GM04503 (cell line): Measurements from ENCODE around the gene TMEM170B.

Experiments
- DNase-seq: peaks from one replicate; pipeline ENCODE4 v3.0.0-alpha.2; 2012; ENCODE audit warnings: low read depth

The TMEM170B gene

DNA sequence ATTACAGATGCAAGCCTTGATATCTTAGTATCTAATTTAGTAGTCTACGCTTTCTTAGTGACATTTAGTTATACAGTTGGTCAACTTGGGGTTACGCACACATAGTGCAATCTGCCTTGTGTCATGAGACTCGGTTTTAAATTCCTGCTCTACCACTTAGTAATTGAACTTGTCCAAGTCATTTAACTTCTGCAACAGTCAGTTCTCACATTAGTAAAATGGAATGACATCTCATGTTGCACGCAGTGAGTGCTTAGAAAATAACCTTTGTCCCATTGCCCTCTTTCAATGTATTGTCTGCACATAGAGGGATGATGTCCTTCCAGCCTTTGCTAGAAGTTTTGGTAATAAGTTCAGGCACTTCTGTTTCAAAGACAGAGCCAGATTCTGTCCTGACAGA is 48.6 kb downstream of the TMEM170B start:
- no peak for DNase-seq

DNA sequence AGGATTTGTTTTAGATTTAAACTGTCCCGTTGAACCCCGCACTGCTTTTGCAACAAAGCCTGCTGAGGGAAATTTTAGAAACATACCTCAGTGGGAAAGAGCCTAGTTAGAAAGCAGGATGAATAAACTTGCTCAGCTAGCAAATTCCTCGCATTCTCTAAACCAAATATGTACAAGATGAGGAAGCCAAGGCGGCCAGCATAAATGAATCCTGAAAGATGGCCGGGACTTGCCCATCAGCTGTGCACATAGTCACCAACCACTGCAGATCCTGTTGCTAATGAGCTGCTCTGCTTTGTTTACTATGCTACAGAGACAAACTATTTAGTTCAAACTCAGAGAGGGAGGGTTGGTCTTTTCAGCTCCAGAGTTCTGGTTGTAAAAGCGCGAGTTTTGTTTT is 49.0 kb downstream of the TMEM170B start:
- peak; percentile 97 for DNase-seq

DNA sequence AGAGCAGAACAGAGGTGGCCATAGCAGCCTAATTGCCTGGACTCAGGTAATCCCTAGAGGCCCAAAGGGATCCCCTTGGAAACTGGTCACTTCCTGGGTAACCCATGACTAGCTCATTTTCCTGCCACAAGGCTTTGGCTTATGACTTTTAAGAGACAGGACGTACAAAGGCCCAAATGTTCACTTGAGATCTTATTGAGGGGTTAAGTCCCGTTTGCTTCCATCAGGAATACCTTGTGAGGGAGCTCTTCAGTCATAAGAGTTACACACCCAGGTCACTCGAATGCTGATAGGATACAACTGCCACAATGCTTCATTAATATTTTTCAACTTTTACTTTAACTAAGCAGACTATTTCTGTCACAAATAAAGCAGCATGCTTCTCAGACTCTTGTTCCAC is 51.7 kb downstream of the TMEM170B start:
- no peak for DNase-seq

DNA sequence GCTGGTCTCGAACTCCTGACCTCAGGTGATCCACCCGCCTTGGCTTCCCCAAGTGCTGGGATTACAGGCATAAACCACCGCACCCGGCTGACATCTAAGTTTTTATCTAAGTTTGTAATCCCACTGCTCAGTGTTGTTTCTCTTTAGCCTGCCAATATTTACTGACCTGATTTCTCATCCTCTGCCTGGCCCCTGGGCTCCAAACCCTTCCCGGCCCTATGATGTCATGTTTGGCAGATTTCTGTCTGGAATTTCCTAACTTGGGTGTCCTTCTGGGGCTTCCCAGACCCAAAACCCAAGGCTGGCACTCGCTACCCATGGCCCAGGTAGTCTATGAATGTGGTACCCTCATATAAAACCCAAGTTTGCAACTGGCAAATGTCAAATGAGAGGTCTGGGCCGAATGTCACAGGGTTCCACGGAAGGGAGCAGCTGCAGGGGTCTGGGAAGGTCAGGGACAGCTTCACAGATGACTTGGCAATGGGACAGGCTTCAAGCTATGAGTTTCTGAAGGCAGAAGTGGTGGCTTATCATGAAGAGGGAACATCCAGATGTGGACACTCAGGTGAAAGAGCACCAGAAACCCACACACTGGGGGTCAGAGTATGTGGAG is 54.9 kb downstream of the TMEM170B start:
- no peak for DNase-seq

DNA sequence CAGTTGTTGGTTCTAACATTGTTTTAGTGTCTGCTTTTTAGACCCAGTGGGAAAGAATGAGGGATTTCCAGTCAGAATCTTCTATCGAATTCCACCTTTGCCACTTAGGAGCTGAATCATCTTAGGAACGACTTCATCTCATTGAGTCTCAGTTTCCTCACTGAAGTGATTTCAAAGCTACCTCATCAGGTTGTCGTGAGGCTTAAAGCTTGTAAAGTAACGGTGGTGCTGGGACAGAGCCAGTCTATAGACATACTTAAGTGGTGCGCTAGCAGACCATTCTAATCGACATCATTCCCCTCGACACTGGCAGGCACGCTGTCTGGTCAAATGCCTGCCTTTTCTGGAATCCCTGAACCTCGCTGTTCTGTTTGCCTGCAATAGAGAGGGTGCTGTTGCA is 55.5 kb downstream of the TMEM170B start:
- no peak for DNase-seq

DNA sequence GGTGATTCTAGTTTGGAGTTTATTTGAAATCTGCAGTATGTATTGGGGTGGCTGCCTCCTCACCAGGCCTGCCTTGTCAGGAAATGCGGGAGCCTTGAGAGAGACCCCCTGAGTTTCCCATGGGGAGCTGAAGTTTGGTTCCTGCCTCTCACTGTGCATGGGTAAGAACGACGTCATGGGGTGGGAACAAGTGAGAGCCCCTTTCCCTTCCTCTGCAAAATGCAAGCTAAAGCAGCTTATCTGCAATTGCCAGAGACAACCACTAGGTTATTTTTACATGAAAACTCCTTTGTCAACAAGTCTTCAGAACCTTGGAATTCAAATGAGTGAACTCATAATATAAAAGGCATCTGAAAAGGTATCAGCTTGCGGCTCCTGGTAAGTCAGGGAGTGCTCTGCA is 58.4 kb downstream of the TMEM170B start:
- DNase-seq, result no peak

DNA sequence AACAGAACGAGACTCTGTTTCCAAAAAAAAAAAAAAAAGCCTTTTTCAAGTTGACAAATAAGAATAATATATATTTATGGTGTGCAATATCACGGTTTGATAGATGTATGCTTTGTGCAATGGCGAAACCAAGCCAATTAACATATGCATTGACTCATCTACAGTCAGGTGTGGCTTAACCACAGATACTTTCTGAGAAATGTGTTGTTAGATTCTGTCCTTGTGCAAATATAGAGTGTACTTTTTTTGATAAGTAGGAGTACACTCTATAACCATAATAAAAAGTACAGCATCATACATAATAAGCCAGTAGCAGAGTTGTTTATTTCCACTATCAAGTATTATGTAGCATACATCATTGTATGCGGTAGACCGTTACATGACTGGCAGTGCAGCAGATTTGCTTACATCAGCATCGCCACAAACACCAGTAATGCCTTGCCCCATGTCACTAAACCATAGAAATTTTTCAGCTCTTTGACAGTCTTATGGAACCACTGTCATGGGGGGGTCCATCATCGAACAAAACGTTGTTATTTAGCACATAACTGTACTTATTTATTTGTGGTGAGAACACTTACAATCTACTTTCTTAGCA is 59.2 kb downstream of the TMEM170B start:
- no peak for DNase-seq

DNA sequence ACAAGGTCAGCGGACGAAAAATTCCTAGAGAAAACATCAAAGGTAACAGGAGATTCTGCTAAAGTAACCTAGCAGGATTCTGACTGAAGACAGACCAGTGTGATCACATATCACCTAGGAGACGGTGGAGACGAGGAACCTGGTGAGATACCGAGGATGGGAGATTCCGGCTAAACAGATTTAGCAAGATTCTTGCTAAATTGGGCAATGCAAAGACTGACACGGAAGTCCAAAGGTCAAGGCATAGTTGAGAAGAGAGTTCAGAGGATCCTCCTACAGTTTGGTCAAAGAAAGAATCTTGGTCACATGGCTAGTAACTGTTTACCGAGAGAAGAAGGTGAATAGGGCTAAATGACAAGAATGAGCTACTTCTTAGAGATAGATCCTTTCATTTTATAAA is 61.1 kb downstream of the TMEM170B start:
- DNase-seq, result no peak

DNA sequence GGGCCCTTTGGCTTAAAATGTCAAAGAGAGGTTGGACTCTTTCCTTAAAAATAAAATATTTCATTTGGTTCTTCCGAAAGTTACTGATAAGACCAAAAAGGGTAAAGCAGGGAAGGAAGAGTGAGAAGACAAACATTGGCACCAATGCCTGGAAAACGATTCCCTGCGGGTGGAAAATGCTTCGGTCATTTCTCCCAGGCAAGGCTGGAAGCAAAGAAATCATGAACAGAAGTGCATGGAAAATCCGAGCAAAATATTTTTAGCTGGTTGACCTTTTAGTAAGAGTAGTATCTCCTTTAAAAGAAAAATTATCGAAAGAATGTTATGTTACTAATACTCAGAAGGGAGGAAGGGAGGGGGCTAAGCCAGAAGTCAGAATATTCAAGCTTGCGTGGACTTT is 62.7 kb downstream of the TMEM170B start:
- DNase-seq, result no peak

DNA sequence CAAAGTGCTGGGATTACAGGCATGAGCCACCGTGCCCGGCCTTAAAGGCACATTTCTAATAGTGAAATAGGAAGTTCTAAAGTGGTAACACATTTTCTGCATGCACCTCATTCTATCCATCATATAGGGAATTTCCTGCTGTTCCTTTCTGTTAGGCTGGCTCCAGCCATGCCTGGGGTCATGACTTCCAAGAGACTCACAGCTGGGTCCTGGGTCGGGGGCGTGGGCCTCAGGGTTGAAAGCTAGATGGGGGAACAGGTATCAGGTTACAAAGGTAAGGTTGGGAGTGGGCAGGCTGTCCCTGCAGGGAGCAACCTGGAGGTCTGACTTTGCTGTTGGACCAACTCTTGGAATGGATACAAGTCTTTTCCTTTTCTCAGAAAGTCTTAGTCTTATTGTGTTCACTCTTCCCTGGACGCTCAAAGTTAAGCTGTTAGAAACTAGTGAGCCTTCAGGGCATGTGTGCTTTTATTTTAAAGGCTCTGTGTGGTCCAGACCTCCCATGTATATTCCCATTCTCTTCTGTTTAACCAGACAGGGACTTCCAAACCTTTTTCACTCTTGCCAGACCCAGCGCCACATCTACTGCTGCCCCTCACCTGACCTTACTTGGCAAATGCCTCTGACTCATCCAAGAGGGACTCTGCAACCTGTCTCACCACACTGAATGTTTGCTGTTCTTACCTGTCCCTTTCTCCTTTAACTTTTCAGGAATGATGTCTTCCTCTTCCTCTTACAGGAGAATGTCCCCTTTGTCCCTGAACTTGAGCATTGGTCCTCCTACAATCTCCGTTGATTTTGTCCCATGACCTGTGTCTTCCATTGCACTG is 64.4 kb downstream of the TMEM170B start:
- DNase-seq, result no peak

DNA sequence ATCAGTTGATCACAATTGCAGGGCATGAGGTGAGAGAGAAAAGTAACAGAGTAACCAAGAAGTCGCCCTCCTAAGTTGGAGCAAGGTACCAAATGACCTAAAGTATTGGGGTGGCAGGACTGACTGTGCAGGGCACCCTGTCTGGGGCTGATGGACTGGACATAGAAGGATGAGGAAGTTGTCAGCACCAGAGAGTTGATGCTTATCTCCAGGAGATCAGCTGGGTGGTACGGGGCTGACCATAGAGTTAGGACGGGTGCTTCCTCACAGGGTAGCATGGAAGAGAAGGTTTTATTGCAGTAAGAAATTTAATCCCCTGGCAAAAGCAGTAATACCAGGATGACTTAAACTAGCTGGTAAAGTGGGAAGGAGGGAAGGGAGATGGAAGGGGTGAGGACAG is 66.7 kb downstream of the TMEM170B start:
- no peak for DNase-seq

DNA sequence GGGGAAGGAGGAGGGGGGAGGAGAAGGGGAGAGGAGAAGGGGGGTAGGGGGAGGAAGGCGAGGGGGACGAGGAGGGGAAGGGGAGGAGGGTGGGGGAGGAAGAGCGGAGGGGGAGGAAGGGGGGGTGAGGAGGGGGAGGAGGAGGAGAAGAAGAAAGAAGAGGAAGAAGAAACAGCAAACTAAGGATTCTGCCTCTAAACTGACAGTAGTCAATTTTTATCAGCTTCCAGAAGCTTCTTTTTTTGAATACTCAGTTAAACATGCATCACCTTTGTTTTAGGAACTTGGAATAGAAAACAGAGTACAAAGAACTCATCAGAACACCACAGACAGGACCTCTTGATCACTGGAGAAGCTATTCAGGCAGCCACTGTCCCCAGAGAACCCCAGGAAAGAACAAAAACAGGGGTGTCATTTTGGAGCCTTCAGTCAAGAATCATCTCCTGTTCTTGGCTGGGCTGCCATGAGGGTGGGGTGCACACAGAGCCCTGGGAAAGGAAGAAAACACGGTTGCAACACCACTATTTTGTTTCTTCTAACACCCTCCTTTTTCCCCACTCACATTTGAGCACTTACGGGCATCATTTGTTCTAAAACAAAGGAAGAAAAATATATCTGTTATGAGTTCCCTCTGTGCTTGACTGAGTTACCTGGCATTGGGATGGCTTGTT is 67.4 kb downstream of the TMEM170B start:
- DNase-seq, result no peak

DNA sequence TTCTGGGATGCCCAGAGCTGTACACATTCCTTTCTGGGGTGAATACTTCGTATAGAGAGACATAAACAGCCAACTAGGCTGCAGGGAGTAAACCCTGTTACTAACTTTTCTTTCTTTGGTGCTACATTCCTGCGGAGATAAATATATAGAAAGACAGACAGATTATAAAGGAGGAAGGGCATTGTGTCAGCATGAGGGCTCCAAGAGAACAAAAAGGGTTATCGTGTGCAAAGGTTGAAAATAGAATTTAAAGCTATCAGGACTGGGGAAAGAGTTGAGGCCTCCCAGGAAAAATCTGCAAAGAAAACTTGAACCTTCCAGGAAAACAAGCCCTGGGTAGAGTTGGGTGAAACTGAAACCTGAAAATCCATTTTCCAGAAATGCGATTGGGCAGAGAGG is 68.0 kb downstream of the TMEM170B start:
- no peak for DNase-seq

DNA sequence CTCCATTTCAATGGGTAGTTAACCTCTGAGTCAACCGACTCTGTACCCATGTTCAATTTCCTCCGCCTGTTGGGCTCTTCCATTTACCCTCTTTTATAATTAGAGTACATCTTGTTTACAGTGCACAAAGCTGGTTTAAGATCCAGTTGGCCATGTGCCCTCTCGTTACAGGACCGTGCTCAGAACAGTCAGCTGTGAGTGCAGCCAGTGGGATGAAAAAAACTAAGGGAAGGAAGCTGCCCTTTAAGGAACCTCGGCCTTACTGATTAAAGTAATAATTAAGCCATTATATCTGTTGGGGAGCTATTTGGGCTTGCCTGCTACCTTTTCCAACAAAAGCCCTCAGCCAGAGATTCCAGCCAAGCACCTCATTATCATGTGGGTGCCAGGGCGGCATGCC is 68.8 kb downstream of the TMEM170B start:
- DNase-seq, result no peak

DNA sequence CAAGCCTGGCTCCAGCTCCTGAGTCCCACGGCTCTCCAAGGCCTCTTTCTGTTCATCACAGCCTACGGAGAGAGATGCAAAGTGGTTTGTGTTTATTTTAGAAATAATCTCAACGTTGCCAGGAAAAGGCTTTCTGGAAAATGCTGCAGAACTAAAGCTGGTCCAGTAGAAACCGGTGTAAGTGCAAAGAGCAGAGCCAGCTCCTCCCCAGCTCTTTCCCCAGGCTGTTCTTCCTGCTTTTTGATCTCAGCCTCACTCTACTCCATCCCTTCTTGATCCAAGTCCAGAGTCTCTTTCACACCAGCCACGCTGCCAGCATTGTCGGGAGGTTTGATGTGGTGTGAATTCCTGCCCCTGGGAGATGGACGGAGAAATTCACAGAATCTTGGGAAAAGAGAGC is 69.8 kb downstream of the TMEM170B start:
- peak; percentile 36 for DNase-seq

DNA sequence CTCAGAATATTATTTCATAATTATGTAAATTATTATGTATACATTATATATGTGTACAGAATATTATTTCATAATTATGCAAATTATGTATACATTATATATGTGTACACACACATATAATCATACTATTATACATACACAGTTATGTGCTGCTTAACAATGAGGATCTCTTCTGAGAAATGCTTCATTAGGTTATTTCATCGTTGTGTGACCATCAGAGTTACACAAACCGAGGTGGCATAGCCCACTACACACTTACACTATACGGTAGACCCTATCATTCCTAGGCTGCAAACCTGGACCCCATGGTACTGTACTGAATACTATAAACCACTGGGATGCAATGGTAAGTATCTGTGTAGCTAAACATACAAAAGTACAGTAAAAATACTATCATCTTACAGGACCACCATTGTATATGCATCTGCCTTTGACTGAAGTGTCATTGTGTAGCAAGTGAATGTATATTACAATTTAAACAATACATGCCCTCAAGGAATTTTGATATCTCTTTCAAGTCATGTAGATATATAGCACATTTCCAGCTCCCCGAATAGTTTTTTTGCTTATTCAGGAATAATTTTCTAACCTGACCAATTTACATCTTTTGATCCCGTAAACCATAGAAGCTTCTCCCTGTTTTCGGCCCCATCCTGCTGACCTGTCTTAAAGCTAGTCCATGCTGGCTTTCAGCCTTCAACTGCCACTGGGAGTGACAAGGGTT is 71.2 kb downstream of the TMEM170B start:
- DNase-seq, result no peak

DNA sequence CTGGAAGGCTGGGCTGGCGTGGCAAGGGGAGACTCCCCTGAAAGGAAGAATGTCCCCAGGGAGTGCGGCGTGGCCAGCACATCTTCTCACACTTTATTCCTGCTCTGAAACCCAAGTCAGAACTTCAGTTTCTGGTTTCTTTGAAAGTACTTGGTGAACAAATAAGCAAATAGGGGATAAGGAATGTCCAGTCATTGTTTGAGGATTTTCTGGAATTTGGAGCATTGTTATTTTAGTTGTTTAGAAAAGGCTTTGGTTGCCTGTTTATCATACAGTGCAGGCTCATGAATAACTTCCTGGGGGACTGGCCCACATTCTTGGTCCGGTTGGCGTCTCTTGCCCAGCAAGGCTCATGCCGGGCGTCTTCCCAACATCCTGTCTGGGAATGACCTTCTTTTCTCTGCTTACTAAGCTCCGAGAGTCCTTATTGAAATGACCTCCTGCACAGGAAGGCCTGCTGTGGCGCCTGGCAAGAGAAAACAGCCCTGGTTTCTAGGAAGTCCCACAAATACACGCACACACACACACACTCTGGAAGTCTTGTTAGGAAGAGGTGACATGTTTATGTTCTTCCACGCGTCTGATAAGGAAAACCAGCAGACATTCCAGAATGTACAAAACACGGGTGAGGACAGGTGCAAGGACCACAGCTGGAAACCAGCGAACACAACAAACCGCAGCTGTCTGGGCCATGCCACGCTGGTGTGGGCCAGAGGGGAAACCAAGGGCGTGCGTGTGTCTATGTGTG is 71.9 kb downstream of the TMEM170B start:
- peak; percentile 99 for DNase-seq

DNA sequence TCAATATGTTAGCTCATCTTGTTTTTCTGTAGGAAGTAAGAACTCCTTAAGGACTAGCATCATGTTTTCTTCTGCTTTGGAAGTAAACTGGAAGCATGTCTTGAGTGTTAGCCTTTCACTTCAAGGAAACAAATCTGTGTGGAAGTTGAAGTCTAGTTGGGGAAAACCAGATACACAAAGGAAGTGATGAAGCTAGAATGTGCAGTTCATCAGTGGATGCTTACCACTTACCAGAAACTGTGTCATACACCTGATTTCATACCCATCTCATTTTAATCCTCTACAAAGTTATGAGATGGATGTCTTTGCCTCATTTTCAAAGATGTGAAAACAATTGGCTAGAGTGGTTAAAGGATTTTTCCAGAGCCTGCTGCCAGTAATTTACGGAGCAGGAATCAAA is 75.8 kb downstream of the TMEM170B start:
- DNase-seq, result no peak

DNA sequence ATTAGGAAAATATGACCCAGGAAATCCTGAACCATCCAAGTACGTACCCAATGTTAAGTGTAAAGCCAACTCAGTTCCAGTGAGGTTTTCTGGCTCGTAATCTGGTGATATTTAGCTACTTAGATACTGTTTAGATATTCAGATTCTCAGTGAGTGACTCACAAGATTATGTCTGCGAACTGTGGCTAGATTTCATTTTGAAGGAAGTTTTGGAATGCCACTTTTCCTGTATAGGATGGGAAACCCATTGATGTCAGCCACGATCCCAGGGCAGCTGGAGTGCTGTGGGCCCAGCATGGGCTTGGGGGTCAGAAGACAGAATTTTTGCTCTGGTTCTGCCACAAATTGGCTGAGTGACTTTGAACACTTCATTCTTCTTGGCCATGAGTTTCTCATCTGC is 76.3 kb downstream of the TMEM170B start:
- peak; percentile 92 for DNase-seq

DNA sequence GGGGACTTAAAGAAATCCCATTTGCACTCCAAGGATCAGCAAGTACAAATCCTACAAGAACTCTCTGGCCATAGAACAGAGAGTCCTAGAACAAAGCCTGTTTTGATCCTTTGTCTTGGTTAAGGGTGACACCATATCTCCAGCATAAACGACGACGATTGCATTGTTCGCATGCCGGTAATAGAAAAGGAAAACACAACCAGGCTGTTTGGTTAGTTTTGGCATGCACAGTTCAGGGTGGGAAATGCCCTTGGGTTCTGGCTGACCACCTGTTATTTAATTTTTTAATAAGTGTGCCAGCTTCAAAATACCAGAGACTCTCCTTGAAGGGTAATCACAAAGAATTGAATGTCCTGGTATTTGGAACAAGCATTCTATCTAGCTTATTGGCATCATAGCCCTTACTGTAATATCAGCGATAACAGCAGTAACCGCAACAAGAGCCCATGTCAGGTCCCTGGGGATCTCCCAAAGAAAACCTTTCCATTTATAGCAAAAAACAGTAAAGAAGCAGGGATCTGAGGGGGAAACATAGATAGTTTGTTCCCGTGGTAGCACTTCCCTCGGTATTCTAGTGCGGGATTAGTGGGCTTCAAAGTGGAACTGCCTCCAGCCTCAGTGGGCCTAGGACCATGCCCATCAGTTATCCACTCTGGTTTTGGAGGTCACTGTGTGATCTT is 77.1 kb downstream of the TMEM170B start:
- DNase-seq, result no peak

DNA sequence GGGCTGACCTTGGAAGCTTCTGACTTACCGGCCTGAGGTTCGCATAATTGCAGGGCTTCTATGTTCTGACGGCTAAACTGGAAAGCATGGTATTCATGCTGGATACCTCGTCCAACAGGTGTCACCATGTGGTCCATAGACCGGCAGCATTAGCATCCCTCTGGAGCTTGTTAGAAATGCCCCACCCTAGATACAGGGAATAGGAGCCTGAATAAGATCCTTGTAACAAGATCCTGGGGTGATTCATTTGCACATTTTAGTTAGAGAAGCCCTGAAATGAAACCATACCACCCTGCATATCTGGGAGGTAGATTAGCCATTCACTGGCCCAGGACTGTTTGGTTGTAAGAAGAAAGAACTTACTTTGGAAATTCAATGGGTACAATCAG is 77.7 kb downstream of the TMEM170B start:
- no peak for DNase-seq
